Measurements from ENCODE around the gene CTBP2.

Gene CTBP2

DNA sequence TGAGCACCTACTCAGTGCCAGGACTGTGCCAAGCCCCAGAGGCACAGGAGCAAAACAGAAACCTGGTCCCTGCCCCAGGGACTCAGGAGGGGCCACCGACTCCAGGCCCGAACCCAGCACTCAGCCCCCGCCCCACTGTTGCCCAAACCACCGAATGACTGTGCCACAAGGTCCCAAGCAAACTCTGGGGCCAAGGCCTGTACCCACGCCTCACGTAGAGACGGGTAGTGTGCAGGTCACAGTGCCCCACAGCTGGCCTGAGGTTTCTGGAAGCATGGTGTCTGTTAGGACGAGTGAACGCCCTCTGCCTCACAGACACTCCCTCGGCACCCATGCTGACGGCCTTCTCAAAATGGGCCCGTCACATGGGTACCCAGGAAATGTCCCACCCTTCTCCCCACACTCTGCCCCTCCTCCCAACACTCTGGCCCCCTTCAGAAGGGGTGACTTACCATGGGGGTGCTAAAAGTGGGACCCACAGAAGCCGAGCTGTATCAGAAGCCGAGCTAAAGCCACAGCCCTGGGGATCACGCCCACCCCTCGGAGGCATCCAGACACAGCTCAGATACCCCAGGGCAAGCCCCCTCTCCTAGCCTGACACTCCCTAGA is 44.2 kb downstream of the CTBP2 start:
- Histone ChIP-seq H3K27me3 (ENCODE audit: control insufficient read depth, insufficient read depth, low read length) (no peaks in the 10 kb centered on the region), H3K27ac (ENCODE audit: low read length) (no peak overlapping the region), H3K4me3 (ENCODE audit: low read length) (no peak overlapping the region), H3K9me3 (ENCODE audit: control insufficient read depth, insufficient read depth, low read length) (no peaks in the 10 kb centered on the region), H3K4me1 (ENCODE audit: control insufficient read depth, insufficient read depth, low read length) (peaks cover 8% of the 10 kb centered on the region), H3K36me3 (ENCODE audit: control insufficient read depth, insufficient read depth, low read length) (no peaks in the 10 kb centered on the region)
- DNase-seq (ENCODE audit: low read depth, low spot score) = no peak
- WGBS (ENCODE audit: insufficient coverage, insufficient read length) = no CpG with 5 or more reads among the region's 16 CpGs

DNA sequence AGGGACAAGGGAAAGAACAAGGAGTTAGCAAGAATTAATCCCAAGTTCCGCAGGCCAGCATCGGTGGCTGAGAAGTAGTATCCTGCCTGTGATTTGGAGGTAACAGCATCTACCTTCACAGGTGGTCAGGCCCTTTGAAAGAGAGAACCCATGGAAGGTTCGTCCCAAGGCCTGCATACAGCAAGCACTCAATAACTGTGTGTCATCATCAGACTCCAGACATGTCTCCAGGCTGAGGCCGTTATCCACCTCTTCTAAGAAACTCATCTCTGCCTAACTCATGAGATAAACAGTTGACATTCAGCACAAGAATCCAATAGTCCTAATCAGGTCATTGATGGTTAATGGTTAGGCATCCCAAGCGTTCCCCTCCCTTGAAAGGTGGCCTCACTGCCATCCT is 45.0 kb downstream of the CTBP2 start:
- H3K9me3 ChIP-seq (ENCODE audit: control insufficient read depth, insufficient read depth, low read length) = no peaks in the 10 kb centered on the region
- no CpG with 5 or more reads among the region's 5 CpGs for WGBS (ENCODE audit: insufficient coverage, insufficient read length)
- no peaks in the 10 kb centered on the region for H3K27me3 ChIP-seq (ENCODE audit: control insufficient read depth, insufficient read depth, low read length)
- no peaks in the 10 kb centered on the region for H3K36me3 ChIP-seq (ENCODE audit: control insufficient read depth, insufficient read depth, low read length)
- H3K4me3 ChIP-seq (ENCODE audit: low read length) = no peak overlapping the region
- peaks cover 8% of the 10 kb centered on the region for H3K4me1 ChIP-seq (ENCODE audit: control insufficient read depth, insufficient read depth, low read length)
- no peak for DNase-seq (ENCODE audit: low read depth, low spot score)
- no peak overlapping the region for H3K27ac ChIP-seq (ENCODE audit: low read length)

DNA sequence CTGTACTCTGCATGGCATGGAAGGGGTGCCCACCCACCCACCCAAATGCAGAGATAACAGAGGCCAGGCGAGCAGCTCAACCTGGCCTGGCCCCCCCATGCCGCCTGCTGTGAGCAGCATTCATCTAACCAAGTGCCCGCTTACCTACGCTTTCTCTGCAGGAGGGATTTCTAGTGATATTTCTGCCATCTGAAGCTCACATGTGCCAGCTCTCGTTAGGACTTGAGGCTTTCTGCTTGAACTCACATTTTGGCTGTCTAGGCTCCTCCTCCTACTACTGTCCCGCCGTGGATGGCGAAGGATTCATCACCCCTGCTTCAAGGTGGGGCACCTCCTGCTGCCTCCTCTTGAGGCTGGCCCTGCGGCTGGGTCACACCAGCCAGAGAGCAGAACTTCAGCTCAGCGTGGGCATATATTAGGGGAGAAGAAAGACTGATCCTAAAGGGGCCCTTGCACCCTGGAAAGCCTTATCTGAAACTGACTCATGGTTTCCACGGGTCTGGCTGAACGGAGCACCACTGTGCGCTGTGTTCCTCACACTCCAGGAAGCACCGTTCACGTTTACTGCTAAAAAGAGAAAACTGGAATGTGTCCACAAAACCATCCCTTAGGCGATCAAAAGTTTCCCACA is 45.5 kb downstream of the CTBP2 start:
- Histone ChIP-seq H3K36me3 (ENCODE audit: control insufficient read depth, insufficient read depth, low read length) (0 out of 2 replicates have a peak, but pooled peaks cover under 1% of the 10 kb centered on the region), H3K27me3 (ENCODE audit: control insufficient read depth, insufficient read depth, low read length) (no peaks in the 10 kb centered on the region), H3K27ac (ENCODE audit: low read length) (no peak overlapping the region), H3K4me1 (ENCODE audit: control insufficient read depth, insufficient read depth, low read length) (peaks cover 8% of the 10 kb centered on the region), H3K9me3 (ENCODE audit: control insufficient read depth, insufficient read depth, low read length) (no peaks in the 10 kb centered on the region), H3K4me3 (ENCODE audit: low read length) (no peak overlapping the region)
- no CpG with 5 or more reads among the region's 16 CpGs for WGBS (ENCODE audit: insufficient coverage, insufficient read length)
- no peak for DNase-seq (ENCODE audit: low read depth, low spot score)

DNA sequence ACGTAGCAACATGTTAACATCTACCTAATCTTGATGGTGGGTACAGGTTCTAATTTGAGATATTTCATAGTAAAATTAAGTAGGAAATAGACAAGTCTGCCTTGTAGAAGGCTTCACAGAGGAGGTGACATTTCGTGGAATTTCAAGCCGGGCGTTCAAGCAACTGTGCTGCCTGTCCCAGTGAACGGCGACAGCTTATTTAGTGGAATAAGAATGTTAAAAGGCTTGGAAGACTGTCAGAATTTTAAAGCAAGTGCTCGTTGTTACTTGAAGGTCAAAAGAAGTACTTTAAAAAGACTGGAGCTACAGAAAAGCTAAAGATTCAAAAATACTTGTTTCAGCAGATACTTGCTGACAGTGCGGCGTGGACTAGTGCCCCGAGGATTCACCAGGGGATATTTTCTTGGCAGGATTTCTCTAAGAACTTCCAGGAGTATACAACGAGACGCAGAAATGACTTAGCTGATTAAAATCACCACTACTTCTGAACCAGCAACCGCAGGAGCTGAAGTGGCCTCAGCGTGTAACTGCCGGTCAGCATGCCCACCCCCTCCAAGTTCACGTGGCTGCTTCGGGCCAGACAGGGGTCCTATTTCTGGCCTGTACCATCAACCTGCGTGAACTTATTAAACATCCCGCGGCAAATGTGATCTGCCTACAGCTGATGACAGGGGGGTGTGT is 46.5 kb downstream of the CTBP2 start:
- H3K4me3 ChIP-seq (ENCODE audit: low read length) = no peak overlapping the region
- peaks cover 11% of the 10 kb centered on the region; the same call in 1 of the 2 replicates for H3K36me3 ChIP-seq (ENCODE audit: control insufficient read depth, insufficient read depth, low read length)
- H3K27ac ChIP-seq (ENCODE audit: low read length) = no peak overlapping the region
- no CpG with 5 or more reads among the region's 20 CpGs for WGBS (ENCODE audit: insufficient coverage, insufficient read length)
- H3K27me3 ChIP-seq (ENCODE audit: control insufficient read depth, insufficient read depth, low read length) = no peaks in the 10 kb centered on the region
- no peak for DNase-seq (ENCODE audit: low read depth, low spot score)
- H3K4me1 ChIP-seq (ENCODE audit: control insufficient read depth, insufficient read depth, low read length) = peaks cover 7% of the 10 kb centered on the region
- no peaks in the 10 kb centered on the region for H3K9me3 ChIP-seq (ENCODE audit: control insufficient read depth, insufficient read depth, low read length)

DNA sequence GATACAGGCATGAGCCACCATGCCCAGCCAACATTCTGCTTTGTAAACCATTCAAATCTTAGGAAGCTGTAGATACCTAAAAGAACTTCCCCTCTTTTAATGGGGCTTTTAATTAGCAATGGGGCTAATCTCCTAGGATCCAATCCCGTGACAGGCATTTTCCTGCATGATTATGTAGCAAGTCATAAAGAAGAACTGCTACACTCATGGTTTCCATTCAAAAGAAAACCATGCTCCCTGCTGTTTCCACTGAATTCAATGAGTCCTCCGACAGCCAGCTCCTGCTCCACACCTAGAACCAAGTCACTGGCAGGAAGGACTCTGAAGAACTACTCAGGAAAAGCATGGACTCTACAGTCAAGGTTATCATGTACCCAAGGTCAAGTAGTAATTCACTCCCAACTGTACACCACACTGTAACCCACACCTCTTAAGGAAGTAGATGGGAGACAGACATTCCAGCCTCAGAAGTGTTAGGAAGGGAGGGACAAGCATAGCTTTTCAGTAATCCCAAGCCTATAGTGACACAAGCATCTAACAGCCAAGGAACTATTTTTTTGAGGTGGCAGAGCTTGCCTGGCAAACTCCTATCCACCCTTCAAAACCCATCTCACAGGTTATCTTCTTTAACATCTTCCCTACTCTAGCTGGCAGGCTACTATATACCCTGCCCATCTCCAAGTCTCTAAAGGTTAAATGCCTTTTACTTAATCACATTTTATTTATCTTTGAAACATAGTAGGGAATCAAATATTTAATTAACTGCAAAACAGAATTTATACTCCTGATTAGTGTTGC is 47.5 kb downstream of the CTBP2 start:
- Histone ChIP-seq H3K4me1 (ENCODE audit: control insufficient read depth, insufficient read depth, low read length) (peaks cover 4% of the 10 kb centered on the region; the same call in 1 of the 2 replicates), H3K27ac (ENCODE audit: low read length) (no peak overlapping the region), H3K27me3 (ENCODE audit: control insufficient read depth, insufficient read depth, low read length) (no peaks in the 10 kb centered on the region), H3K36me3 (ENCODE audit: control insufficient read depth, insufficient read depth, low read length) (peaks cover 17% of the 10 kb centered on the region; the same call in 1 of the 2 replicates), H3K9me3 (ENCODE audit: control insufficient read depth, insufficient read depth, low read length) (no peaks in the 10 kb centered on the region), H3K4me3 (ENCODE audit: low read length) (no peak overlapping the region)
- DNase-seq (ENCODE audit: low read depth, low spot score) = no peak
- WGBS (ENCODE audit: insufficient coverage, insufficient read length) = no CpG with 5 or more reads among the region's 2 CpGs

DNA sequence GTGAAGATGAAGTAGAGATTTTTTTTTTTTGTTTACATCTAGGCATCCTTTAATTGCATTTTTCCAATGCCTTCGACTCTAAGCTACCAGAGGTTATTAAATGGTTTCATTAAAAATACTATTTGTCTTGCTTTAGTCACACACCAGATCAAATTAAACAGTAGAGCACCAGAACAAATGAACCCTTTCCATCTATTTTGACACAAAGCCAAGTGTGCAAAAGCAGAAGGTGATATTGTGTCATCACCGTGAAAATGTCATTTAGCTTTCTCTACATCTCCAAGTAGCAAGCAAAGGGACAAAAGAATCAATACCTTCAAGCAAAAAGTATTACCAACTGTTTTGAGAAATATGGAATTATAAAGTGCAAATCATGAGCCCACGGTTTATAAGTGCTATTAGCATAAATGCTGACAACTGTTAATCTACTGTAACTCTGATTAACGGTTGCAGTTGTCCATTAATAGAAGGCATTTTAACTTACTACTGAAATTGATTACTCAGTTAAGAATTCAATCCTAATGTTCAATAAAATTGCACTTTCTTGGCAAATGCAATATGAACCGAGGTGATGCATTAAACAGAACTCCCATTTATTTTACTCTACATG is 49.1 kb downstream of the CTBP2 start:
- Histone ChIP-seq H3K36me3 (ENCODE audit: control insufficient read depth, insufficient read depth, low read length) (peaks cover 23% of the 10 kb centered on the region; the same call in 1 of the 2 replicates), H3K4me3 (ENCODE audit: low read length) (no peak overlapping the region)
- whole genome bisulfite sequencing (ENCODE audit: insufficient coverage, insufficient read length) = no CpG with 5 or more reads among the region's 5 CpGs

DNA sequence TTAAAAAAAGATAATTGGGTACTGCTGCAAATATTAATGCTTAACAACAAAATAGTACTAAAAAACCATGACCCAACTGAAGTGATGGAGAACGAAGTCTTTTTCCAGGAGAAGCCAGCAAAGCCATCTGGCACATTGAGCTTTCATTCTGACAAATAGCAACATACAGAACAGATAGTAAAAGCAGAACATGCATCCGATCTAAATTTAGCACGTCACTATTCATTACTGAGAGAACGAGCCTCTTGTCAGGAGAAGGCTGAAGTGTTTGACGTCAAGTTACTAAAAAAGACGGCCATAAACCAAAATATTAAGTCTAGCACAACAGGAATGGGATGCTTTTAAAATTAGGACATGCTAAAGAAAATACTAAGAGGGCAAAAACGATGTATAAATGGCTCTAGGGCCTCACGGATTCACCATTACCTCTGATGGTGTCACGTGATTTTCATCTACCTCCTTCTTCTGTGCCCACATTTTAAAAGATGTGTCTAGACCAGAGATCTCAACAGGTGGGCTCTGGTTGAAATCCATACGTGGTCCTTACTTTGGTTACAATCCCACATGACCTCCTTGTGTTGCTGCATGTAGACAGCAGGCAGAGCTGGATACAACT is 52.3 kb downstream of the CTBP2 start:
- Histone ChIP-seq H3K4me3 (ENCODE audit: low read length) (no peak overlapping the region), H3K27me3 (ENCODE audit: control insufficient read depth, insufficient read depth, low read length) (no peaks in the 10 kb centered on the region), H3K9me3 (ENCODE audit: control insufficient read depth, insufficient read depth, low read length) (no peaks in the 10 kb centered on the region), H3K27ac (ENCODE audit: low read length) (no peak overlapping the region), H3K36me3 (ENCODE audit: control insufficient read depth, insufficient read depth, low read length) (peaks cover 23% of the 10 kb centered on the region; the same call in 1 of the 2 replicates), H3K4me1 (ENCODE audit: control insufficient read depth, insufficient read depth, low read length) (peaks cover 9% of the 10 kb centered on the region)
- WGBS (ENCODE audit: insufficient coverage, insufficient read length) = no CpG with 5 or more reads among the region's 10 CpGs
- DNase-seq (ENCODE audit: low read depth, low spot score) = no peak

More for the DNA sequence above, 49.1 kb downstream of the CTBP2 start:
- H3K9me3 ChIP-seq (ENCODE audit: control insufficient read depth, insufficient read depth, low read length) = no peaks in the 10 kb centered on the region
- DNase-seq (ENCODE audit: low read depth, low spot score) = no peak
- H3K27me3 ChIP-seq (ENCODE audit: control insufficient read depth, insufficient read depth, low read length) = no peaks in the 10 kb centered on the region
- H3K27ac ChIP-seq (ENCODE audit: low read length) = no peak overlapping the region
- H3K4me1 ChIP-seq (ENCODE audit: control insufficient read depth, insufficient read depth, low read length) = peaks cover 4% of the 10 kb centered on the region; the same call in 1 of the 2 replicates

DNA sequence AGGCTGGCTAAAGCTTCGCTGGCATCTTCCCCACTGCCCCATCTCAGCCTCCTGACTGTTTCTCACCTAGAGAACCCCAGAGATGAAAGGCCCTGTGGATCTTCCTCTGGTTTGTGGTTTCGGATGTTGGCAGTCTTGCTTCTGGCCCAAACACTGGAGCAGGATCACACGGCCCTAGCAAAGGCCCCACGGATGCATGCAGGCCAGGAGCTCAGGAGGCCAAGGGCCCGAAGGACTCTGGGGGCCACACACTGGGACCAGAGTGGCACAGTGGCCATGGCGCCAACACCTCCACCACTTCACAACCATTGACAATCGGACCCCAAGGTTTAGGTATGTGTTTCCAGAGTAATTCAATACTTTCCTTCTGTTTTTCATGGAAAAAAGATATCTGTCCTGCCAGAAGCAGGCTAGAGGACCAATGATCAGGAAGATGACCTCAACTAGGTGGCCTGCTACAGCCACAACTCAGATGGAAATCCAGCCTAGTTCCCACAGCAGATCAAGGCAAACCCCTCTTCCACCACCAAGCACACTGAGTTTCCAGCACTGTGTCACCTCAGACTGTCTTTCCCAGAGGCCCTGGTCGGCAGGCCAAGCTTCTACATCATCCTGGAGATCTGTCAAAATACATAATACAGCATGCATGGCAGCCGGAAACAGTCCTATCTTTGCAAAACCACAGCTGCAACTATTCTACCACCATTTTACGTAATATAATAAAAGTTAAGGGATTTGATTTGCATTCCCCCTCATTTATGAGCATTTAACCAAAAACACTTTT is 53.0 kb downstream of the CTBP2 start:
- Histone ChIP-seq H3K27me3 (ENCODE audit: control insufficient read depth, insufficient read depth, low read length) (no peaks in the 10 kb centered on the region), H3K4me3 (ENCODE audit: low read length) (no peak overlapping the region), H3K9me3 (ENCODE audit: control insufficient read depth, insufficient read depth, low read length) (no peaks in the 10 kb centered on the region), H3K27ac (ENCODE audit: low read length) (no peak overlapping the region), H3K4me1 (ENCODE audit: control insufficient read depth, insufficient read depth, low read length) (peaks cover 13% of the 10 kb centered on the region), H3K36me3 (ENCODE audit: control insufficient read depth, insufficient read depth, low read length) (peaks cover 24% of the 10 kb centered on the region; the same call in 1 of the 2 replicates)
- no CpG with 5 or more reads among the region's 10 CpGs for WGBS (ENCODE audit: insufficient coverage, insufficient read length)
- no peak for DNase-seq (ENCODE audit: low read depth, low spot score)

DNA sequence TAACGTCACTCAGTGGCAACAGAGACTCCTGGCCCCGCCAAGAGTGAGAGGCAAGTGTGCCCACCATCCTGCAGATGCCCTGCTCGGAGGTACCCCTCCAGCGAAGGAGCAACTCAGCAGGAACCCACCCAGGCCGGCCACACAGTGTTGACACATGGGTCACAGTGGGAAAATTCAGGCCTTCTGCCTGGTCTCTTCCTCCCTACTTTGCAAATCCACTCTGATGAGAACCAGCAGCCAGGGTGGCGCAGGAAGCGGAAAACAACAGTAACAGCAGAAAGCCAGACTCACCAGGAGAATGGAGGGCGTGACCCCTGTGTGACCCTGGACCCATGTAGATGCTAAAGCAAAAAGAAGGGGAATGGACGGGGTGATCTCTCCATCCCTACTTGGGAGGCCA is 53.8 kb downstream of the CTBP2 start:
- no CpG with 5 or more reads among the region's 9 CpGs for WGBS (ENCODE audit: insufficient coverage, insufficient read length)
- Histone ChIP-seq H3K27ac (ENCODE audit: low read length) (no peak overlapping the region), H3K27me3 (ENCODE audit: control insufficient read depth, insufficient read depth, low read length) (no peaks in the 10 kb centered on the region), H3K4me1 (ENCODE audit: control insufficient read depth, insufficient read depth, low read length) (peaks cover 16% of the 10 kb centered on the region), H3K4me3 (ENCODE audit: low read length) (no peak overlapping the region), H3K9me3 (ENCODE audit: control insufficient read depth, insufficient read depth, low read length) (no peaks in the 10 kb centered on the region), H3K36me3 (ENCODE audit: control insufficient read depth, insufficient read depth, low read length) (peaks cover 29% of the 10 kb centered on the region; the same call in 1 of the 2 replicates)
- no peak for DNase-seq (ENCODE audit: low read depth, low spot score)
